NCI-H510A (cell line): Measurements from ENCODE around the gene CDH2.
"Not testable (repeated sequence)": the region's sequence is repeated elsewhere in the genome, so short reads cannot be mapped to it uniquely, and the experiment has no call there.

Experiments
- DNase-seq: peaks from one replicate; lab custom pipeline; 2025; lab: John Stamatoyannopoulos, UW

The CDH2 gene

DNA sequence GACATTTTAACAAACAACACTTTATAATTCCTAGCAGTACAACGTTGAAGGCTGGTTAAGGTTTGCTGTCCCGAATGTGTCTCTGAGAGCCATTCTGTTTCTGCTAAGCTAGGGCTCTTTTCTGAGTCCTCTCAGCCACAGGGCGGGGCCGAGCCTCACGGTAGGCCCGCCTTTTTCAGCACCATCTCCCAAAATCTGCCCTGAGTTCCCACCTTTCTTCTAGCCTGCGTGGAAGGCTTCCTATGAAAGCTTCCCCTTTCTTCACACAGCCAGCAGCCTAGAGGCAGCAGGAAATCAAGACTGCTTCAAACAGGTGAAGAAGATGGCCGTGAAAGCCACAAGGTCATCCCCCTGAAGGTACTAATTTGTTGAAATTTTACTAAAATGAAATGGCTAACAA lies 255.5 kb downstream of the CDH2 start:
- DNase-seq = no peak

GRCh38 chr18:27920836-27921235 lies 256.1 kb downstream of the CDH2 start:
- DNase-seq = no peak

DNA sequence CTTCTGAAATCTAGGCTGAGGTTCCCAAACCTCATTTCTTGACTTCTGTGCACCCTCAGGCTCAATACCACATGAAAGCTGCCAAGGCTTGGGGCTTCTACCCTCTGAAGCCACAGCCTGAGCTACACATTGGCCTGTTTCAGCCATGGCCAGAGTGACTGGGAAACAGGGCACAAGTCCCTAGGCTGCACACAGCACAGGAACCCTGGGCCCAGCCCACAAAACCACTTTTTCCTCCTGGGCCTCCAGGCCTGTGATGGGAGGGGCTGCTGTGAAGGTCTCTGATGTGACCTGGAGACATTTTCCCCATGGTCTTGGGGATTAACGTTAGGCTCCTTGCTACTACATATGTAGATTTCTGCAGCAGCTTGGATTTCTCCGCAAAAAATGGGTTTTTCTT lies 270.7 kb downstream of the CDH2 start:
- not testable (repeated sequence) for DNase-seq

GRCh38 chr18:27903906-27904305 lies 273.0 kb downstream of the CDH2 start:
- no peak for DNase-seq

DNA sequence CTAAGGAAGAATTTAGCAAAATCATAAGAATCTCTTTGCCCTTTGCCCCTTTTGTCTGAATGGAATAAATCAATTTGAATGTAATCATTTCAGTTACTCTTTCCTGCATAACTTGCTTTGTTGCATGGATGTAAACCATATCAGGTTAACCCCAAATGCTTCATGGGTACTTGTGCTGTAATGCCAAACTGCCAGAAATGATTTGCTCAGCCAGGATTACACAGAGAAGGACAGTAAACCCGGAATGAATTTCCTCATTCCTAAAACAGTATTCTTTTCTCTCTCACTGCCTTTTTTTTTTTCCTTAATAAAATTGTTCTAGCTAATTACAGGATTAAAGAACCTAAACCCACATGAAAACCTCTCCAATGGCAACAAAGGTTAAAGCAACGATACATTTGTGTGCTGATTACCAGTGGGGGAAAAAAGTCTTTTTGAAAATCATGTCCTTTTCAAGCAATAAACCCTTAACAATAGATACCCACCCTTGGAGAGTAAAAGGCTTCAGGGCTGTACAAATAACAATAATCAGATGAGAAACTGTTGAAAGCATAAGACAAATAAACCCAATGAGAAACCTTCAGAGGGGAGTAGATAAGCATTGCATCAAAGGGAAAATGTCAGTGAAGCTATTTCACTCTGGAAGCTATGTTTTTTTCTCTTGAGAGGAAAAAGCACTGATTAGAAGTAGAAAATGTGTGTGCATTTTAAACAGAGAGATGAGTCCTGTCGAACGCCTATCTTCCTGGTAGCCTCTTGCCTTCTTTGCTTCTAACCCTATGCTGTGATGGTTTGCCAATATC lies 275.3 kb downstream of the CDH2 start:
- DNase-seq = no peak
